Measurements from ENCODE around the gene DDR1.
A peak's percentile ranks its signal among the peaks of the same experiment; 100 is the strongest.

DDR1 gene

DNA sequence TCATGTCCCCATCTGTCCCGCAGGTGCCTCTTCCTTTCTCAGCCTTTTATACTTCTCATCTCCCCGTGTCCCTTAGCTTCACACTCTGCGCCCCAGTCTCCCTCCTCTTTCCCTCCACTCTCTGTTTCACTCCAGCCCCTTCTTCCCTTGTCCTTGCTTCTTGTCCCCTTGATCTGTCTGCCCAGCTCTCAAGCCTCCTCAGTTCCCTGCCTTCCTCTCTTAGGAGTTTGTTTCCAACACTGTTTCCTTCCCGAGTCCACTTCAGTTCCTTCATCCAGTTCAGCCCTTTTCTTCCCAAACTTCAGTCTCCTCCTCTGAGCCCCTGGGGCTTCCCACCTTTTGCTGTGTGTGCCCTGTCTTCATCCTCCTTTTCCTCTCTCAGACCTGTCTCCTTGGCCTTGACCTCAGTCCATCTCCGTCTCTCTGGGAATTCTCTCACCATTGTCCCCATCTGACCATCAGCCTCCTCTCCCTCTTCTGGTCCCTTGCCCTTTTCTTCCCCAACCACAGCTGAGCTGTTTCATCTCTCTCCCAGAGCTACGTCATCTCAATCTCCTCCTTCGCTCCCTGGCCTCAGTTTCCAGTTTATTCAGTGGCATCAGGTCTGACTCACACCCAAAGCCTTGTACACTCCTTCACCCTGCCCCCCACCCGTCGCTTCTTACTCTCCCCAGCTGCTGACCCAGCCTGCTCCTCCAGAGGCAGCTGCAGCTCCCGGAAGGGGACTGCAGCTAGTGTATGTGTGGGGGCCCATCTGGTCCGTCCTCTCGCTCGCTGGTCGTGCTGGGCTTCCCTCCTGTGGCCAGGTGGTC is 2.7 kb upstream of the DDR1 start:
- DNase-seq: no peak

DNA sequence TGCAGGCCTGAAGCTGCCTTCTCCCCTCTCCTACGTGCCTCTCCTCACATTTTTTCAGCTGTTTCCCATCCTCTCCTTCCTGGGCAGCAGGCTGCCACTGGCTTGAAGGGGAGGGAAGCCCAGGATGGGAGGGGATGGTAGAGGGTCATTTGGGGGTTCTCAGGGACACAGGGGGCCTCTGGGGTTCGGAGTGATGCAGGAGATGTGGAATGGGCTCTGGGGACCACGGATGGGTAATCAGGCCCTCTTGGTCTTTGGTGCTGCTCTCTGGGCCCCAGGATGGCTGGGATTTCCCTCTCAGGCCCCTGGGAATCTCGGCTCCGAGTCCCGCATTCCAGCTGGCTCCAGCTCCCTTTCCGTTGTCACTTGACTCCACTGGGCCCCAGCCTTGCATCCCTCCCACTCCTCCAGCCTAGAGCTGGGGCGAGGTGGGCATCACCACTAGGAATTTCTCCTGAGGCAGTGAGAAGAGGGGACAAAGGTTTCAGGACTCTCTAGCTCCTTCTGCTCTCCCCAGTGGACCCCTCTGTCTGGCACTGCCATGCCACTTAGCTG is 2.0 kb upstream of the DDR1 start:
- DNase-seq: no peak

DNA sequence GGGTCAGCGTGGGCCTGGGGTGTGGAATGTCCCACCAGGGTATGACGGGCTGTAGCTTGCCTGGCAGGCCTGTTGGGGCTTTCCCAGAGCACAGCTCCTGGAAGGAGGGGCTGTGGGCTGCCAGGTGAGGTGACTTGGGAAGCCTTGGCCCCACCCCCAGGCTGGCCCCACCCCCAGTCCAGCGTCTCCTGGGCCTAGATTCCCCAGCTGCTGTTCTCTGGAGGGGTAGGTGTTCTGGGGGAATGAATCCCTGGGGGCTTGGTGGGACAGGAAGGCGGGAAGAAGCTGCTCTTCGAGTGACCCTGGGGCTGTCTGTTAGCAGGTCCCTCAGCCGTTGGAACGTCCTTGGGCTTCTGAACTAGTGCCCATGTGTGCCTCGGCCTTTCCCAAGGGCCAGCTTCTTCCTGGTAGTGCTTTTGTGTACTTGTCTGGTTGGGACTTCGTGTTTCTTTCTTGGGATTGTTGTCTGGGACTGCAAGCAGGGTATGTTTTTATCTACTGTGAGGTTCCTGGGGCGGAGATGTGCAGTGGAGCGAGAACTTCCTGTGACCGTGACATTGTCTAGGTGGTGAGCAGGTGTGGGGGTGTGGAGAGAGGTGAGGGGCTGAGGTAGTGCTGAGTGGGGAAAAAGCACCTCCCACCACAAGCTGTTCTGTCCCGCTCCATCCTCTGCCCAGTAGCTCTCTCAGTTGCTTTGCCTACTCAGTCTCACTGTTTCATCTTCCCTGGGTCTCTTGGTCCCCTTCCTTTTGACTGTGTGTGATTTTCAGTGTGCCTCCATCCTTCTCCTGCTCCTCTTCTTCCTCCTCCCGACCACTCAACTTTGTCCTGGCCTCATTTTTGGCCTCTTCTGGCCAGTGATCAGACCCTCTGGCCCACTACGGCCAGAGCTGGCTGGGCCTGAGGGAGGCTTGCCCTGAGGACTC is 1.3 kb upstream of the DDR1 start:
- DNase-seq: peak in 1 of 2 donors; percentile 43

DNA sequence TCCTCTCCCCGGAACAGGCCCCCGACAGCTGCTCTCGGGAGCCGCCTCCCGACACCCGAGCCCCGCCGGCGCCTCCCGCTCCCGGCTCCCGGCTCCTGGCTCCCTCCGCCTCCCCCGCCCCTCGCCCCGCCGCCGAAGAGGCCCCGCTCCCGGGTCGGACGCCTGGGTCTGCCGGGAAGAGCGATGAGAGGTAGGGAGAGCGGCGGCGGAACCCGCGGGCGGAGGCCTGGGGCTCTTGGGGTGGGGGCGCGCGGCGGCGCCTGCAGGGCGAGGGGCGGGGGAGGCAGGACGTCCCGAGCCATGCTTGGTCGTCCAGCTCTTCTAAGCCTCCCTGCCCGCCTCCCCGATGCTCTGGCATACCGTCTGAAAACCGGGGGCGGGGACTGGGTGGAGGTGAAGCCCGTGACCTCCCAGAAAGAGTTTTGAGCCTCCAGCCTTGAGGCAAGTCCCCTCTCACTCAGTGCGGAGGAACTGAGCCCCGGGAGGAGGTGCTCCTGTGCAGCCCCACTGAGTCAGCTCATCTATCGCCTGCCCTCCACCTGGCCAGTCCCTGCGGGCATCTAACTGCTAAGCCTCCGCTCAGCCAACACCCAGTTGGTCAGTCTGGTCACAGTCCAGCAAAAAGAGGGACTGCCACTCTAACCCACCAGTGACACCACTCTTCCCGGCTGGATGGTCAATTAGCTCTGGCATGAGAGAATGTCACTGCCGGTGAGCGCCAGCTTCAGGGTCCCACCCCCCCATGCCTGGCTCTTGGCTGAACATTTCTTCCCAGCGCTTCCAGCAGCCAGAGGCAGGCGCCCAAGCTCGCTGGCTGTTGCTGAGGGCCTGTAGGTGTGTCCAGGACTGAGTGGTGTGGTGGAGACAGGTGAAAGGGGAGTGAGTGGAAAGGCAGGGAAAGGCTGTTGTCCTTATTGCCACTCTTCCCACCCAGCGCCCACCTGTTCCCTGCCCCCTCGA is 482 bp downstream of the DDR1 start:
- peak; percentile 22 to 27 for DNase-seq

DNA sequence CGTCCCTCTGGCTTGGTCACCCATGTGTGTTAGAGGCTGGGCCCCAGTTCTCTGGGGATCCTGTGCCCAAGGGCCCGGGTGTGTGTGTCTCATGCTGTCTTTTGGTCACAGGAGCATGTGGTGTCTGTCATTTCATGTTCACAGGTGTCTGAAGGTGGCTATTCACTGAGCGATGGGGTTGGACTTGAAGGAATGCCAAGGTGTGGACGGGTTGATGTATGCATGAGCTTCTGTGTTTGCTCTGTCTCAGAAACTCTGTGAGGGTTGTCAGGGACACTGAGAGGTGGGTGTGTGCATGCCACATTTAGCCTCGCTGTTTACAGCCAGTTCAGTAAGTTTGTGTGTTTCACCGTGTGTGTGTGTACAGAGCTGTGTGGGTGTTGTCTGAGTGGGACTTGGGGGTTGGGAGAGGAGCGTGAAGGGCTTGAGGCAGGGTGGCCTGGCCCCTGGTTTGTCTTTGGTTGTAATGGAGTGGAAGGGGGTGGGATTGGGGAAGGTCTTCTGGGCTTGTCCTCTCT is 1.2 kb downstream of the DDR1 start:
- DNase-seq: no peak

DNA sequence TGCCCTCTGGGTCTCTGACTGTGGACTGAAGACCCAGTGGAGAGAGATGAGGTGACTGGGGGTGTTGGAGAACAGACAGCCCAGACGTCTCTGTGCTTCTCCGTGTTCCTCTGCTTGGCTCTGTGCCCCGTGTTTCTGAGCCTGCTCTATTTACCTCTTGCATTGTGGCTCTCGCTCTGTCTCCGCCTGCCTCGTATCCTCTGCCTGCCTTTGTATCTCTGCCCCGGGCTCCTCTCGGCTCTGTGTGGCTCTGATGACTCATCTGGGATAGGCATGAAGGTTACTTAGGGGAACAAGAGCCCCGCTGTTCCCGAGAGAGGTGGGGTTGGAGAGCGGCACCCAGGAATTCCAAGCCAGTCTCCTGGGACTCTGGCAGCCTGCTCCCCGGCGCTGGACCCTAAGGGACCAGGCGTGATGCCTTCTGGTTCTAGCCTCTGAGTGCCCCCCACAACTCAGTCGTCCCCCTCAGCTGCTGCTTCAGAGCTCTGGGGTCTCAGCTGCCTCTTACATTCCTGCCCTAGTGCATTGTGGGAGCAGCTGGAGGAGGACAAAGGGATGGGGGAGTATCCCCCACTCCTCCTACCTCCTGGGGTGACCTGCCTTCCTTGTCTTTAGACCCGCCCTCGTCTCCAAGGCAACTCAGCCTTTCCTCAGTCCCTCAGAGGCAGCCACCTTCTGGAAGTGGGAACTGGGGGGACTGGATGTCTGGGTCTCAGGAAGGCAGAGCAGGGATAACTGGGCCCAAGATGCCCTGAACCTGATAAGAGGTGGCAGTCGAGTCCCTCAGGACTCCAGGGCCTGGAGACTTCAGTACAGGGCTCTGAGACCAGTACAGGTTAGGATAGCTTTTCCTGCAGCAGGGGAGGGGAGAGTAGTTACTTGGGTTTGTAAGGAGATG is 1.9 kb downstream of the DDR1 start:
- no peak for DNase-seq

DNA sequence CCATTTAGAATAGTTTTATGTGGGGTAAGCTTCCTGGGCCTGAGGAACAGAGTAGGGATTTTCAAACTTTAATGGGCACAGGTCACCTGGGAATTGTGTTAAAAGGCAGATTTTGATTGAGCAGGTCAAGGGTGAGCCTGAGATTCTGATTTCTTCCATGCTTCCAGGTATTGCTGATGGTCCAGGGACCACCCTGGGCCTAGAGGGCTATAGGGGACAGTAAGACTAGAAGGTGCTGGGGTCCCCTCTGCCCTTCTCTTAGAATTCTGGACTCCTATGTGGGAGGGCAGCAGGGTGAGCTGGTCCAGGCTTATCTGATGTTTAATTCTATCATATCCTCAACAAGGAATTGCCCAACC is 2.6 kb downstream of the DDR1 start:
- DNase-seq: no peak

DNA sequence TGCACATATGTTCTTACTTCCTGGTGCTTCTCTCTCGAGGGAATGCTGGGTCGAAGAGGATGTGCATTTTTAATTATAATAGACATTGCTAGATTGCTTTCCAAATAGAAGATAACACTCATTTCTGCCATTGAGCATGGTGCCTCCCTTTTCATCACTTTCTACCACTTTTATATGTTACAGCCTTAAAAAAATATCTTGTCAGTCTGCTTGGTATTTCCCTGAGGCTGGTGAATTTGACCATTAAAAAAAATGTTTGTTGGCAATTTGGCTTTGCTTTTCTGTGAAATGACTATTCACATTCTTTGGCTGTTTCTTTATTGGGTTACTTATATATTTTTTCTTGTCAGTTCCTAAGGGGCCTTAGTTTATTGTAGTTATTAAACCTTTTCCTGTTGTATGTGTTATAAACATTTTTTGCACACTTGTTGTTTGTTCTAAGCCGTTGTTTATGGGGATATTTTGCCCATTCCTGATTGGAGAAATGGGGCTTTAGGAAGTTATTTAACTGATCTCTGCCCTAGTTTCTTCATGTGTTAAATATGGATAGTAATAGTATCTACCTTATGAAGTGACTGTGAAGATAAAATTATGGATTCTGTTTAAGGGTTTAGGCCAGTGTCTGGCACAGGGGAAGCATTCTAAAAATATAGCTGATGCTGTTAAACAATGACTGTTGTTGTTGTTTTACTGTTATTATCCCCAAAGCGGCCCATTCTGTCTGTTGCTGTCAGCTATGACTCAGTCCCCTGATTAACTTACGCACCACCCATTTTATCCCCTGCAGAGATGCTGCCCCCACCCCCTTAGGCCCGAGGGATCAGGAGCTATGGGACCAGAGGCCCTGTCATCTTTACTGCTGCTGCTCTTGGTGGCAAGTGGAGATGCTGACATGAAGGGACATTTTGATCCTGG is 3.8 kb downstream of the DDR1 start:
- no peak for DNase-seq

DNA sequence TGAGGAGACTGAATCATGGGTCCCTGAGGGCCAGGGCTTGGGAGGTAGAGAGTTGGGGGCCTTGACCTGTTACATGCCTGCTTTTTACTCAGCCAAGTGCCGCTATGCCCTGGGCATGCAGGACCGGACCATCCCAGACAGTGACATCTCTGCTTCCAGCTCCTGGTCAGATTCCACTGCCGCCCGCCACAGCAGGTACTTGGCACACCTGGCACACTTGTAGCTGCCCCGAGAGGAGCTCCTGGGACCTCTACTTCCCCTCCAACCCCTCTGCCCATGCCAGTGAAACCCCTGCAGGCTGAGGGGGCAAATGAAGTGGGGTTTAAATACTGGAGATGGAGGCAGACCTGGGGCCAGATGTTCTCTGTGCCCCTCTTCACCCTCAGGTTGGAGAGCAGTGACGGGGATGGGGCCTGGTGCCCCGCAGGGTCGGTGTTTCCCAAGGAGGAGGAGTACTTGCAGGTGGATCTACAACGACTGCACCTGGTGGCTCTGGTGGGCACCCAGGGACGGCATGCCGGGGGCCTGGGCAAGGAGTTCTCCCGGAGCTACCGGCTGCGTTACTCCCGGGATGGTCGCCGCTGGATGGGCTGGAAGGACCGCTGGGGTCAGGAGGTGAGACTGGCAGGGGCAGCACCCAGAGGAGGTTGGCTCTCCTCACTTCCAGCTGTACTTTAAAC is 4.6 kb downstream of the DDR1 start:
- no peak for DNase-seq

DNA sequence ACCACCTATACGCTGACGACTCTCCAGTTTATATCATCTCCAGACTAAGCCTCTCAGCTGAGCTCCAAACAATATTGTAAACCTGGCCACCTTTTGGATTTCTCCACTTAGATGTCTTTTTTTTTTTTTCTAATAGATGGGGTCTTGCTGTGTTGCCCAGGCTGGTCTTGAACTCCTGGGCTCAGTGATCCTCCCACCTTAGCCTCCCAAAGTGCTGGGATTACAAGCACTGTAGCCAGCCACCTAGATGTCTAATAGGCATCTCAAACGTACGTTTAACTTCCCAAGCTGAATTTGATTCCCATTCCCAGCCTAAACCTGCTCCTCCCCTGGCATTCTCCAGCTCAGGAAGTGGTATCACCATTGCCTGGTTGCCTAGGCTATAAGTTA is 5.2 kb downstream of the DDR1 start:
- no peak for DNase-seq

DNA sequence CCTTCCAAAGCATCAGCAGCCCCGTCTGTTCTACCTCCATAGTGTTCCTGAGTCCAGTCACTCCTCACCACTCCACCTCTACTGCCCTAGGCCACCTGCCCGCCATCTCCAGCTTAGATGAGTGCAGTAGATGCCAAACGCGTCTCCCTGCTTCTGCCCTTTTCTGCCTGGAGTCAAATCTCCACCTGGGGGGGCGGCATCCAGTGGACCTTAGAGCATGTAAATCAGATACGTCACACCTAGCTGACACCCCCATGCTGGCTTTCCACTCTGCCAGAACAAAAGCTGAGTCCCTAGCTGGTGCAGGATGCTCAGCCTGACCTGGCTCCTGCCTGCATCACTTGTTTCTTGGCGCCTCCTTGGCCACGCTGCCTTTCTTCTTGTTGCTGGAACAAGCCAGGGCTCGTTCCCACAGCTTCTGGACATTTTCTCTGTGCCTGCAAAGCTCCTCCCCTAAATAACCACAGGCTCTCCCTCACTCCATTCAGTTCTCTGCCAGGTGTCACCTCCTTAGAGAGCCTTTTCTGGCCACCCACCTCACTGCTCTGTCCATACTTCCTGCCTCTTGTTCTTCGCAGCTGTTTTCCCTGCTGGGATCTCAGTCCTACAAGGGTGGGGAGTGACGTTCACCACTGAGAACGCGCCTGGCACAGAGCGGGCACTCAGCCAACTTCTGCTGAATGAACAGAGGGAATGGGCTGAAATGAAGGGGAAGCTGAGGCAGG is 5.8 kb downstream of the DDR1 start:
- DNase-seq: no peak

DNA sequence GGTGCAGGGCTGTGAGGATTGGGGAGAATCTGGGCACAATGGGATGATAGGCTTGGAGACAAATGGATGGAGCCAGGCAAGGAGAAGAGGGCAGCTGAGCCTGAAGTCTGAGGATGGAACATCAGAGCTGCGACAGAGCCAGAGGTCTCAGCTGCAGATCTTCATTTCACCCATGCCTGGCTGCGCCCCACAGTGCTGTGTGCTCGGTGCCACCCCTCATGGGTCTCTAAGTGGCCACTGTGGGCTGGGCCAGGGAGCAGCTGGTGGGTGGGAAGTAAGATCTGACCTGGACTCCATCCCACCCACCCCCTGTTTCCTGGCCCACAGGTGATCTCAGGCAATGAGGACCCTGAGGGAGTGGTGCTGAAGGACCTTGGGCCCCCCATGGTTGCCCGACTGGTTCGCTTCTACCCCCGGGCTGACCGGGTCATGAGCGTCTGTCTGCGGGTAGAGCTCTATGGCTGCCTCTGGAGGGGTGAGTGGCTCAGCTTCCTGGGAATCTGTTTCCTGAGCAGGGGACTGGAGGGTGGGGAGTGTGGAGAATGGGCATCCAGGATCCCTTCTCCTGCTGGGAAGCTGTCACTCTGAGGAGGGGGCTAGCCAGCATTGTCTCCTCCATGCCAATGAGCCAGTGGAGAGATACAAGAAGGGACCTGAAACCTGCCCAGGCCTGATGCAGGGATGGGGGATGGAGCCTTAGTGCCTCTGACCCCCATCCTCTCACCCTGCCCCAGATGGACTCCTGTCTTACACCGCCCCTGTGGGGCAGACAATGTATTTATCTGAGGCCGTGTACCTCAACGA is 6.5 kb downstream of the DDR1 start:
- DNase-seq: no peak

DNA sequence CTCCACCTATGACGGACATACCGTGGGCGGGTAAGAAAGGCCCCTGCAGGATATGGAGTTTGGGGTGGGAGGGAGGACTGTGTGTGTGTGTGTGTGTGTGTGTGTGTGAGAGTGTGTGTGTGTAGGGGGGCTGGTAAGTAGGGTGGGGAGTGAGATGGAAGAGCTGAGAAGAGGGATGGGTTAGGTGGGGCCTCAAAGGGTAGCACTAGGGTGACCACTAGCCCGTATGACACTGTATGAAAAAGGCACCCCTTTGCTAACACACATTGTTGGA is 7.1 kb downstream of the DDR1 start:
- DNase-seq: no peak

DNA sequence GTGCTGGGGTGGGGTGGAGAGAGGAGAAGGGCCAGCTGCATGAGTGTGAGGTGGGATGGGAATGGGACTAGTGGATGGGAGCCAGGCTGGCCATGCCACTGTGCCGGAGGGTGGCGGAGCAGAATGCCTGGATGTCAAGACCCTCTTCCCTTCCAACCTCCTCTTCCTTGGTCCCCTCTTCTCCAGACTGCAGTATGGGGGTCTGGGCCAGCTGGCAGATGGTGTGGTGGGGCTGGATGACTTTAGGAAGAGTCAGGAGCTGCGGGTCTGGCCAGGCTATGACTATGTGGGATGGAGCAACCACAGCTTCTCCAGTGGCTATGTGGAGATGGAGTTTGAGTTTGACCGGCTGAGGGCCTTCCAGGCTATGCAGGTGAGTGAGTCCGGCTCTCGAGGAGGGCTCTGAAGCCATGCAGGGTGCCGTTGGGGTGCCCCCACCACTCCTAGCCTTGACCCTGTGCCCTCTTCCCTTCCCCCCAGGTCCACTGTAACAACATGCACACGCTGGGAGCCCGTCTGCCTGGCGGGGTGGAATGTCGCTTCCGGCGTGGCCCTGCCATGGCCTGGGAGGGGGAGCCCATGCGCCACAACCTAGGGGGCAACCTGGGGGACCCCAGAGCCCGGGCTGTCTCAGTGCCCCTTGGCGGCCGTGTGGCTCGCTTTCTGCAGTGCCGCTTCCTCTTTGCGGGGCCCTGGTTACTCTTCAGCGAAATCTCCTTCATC is 7.7 kb downstream of the DDR1 start:
- DNase-seq: no peak

DNA sequence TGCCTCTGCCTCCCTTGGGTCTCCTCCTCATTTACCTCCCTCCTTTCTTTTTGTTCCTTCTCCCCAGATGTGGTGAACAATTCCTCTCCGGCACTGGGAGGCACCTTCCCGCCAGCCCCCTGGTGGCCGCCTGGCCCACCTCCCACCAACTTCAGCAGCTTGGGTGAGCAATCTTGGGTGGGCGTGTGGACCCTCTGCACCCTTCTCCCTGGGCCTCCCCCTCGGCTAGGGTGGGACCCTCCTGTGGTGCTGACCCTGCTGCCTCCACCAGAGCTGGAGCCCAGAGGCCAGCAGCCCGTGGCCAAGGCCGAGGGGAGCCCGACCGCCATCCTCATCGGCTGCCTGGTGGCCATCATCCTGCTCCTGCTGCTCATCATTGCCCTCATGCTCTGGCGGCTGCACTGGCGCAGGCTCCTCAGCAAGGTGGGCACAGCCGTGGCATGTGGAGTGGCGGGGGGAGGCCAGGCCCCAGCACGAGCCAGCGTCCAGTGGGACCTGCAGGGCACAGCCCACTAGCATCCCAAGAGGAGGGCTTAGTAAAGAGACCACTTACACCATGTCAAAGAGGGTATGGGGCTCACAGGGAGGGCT is 8.8 kb downstream of the DDR1 start:
- DNase-seq: no peak

DNA sequence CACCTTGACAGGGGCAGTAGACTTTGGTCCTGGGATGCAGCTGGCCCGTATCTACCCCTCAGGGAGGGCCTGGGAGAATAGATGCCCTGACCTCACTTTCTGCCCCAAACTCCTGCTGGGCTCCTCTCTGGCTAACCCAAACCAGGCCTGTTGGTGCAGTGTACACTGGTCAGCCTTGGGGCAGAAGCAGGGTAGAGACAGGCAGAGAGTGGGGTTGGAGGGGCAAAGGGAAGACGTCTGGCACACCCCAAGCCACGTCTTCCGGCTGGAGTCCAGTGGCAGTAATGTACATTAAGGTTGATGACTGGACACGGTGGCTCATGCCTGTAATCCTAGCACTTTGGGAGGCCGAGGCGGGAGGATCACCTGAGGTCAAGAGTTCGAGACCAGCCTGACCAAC is 9.3 kb downstream of the DDR1 start:
- no peak for DNase-seq

DNA sequence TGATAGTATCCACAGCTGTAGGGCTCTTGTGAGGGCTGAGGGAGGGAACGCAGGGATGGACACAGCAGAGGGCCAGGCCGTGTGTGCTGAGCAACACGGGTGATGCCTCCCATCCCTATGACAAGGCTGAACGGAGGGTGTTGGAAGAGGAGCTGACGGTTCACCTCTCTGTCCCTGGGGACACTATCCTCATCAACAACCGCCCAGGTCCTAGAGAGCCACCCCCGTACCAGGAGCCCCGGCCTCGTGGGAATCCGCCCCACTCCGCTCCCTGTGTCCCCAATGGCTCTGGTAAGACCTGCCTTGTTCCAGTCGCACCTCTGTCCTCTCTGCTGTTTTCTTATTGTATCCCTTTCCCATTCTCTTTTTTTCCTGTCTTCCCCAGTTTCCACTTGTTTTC is 10.1 kb downstream of the DDR1 start:
- DNase-seq: no peak

All from CD4-positive, alpha-beta T cell treated with Interleukin-4 for 1 hour (primary cell).